H9 (cell line): ENCODE results near the gene RND1. TPM values are rescaled to one million over a fixed set of nuclear protein-coding genes. Genes with fewer than 3 reads are reported as not detected.
A peak's percentile ranks its signal among the peaks of the same experiment; 100 is the strongest.

Experiments used
- DNase-seq: peaks from one replicate; pipeline ENCODE4 v3.0.0-alpha.2; 2017
- H2AFZ ChIP-seq: one replicate; pipeline ENCODE4 v1.6.1; 2013; ENCODE audit warnings: mild to moderate bottlenecking, low read length, control low read depth, moderate library complexity
- H2AK5ac ChIP-seq: 2 replicates; pipeline ENCODE4 v1.6.1; 2013; ENCODE audit warnings: low read length, control low read depth, mixed read lengths; ENCODE audit not compliant: insufficient read length
- H2BK120ac ChIP-seq: one replicate; pipeline ENCODE4 v1.6.1; 2013; ENCODE audit warnings: low read depth, mild to moderate bottlenecking, low read length, control low read depth, inconsistent platforms; ENCODE audit not compliant: poor library complexity, severe bottlenecking
- H2BK12ac ChIP-seq: 2 replicates; pipeline ENCODE4 v1.6.1; 2013; ENCODE audit warnings: low read length, control low read depth, mixed read lengths, low read depth; ENCODE audit not compliant: insufficient read length
- H2BK15ac ChIP-seq: 2 replicates; pipeline ENCODE4 v1.6.1; 2013; ENCODE audit warnings: low read depth, low read length, control low read depth
- H2BK20ac ChIP-seq: one replicate; pipeline ENCODE4 v1.6.1; 2013; ENCODE audit warnings: low read depth, mild to moderate bottlenecking, low read length, control low read depth, inconsistent platforms; ENCODE audit not compliant: poor library complexity, severe bottlenecking
- H2BK5ac ChIP-seq: 2 replicates; pipeline ENCODE4 v1.6.1; 2013; ENCODE audit warnings: low read length, control low read depth, mixed read lengths; ENCODE audit not compliant: insufficient read length
- H3K14ac ChIP-seq: 2 replicates; pipeline ENCODE4 v1.6.1; 2013; ENCODE audit warnings: low read length, control low read depth; ENCODE audit not compliant: insufficient read depth
- H3K18ac ChIP-seq: 2 replicates; pipeline ENCODE4 v1.6.1; 2013; ENCODE audit warnings: low read depth, mild to moderate bottlenecking, mixed read lengths, low read length, control low read depth; ENCODE audit not compliant: insufficient read length
- H3K23ac ChIP-seq: 2 replicates; pipeline ENCODE4 v1.6.1; 2013; ENCODE audit warnings: low read length, control low read depth, mixed read lengths, low read depth; ENCODE audit not compliant: insufficient read length
- H3K23me2 ChIP-seq: 2 replicates; pipeline ENCODE4 v1.6.1; 2013; ENCODE audit warnings: low read depth, mild to moderate bottlenecking, mixed read lengths, low read length, control low read depth; ENCODE audit not compliant: insufficient read length, poor library complexity, severe bottlenecking
- H3K27ac ChIP-seq: 2 replicates; pipeline ENCODE4 v1.5.1; 2013; ENCODE audit warnings: low read length, control low read depth, mixed read lengths, low read depth; ENCODE audit not compliant: insufficient read length
- H3K27me3 ChIP-seq: 2 replicates; pipeline ENCODE4 v1.6.1; 2013; ENCODE audit warnings: low read length, control low read depth, inconsistent platforms; ENCODE audit not compliant: insufficient read depth
- H3K4ac ChIP-seq: 2 replicates; pipeline ENCODE4 v1.6.1; 2013; ENCODE audit warnings: low read depth, mild to moderate bottlenecking, control low read depth, inconsistent platforms, low read length, moderate library complexity
- H3K4me1 ChIP-seq: 2 replicates; pipeline ENCODE4 v1.6.1; 2013; ENCODE audit warnings: low read length, control low read depth, inconsistent platforms; ENCODE audit not compliant: insufficient read depth
- H3K4me2 ChIP-seq: 2 replicates; pipeline ENCODE4 v1.6.1; 2013; ENCODE audit warnings: low read length, control low read depth, mixed read lengths; ENCODE audit not compliant: insufficient read length, insufficient read depth
- H3K56ac ChIP-seq: 2 replicates; pipeline ENCODE4 v1.6.1; 2013; ENCODE audit warnings: low read depth, mild to moderate bottlenecking, mixed read lengths, low read length, control low read depth; ENCODE audit not compliant: insufficient read length
- H3K79me1 ChIP-seq: 2 replicates; pipeline ENCODE4 v1.6.1; 2013; ENCODE audit warnings: low read depth, mild to moderate bottlenecking, moderate library complexity, low read length, control low read depth, inconsistent platforms; ENCODE audit not compliant: insufficient read depth, poor library complexity, severe bottlenecking
- H3K79me2 ChIP-seq: 2 replicates; pipeline ENCODE4 v1.6.1; 2013; ENCODE audit warnings: low read length, control low read depth, inconsistent platforms; ENCODE audit not compliant: insufficient read depth
- H3K9ac ChIP-seq: 2 replicates; pipeline ENCODE4 v1.6.1; 2013; ENCODE audit warnings: low read length, control low read depth, mixed read lengths; ENCODE audit not compliant: insufficient read length; ENCODE audit errors: extremely low read depth
- H3K9me3 ChIP-seq: one replicate; pipeline ENCODE4 v1.6.1; 2013; ENCODE audit warnings: low read depth, low read length, inconsistent platforms; ENCODE audit not compliant: control insufficient read depth
- H3T11ph ChIP-seq: one replicate; pipeline ENCODE4 v1.6.1; 2013; ENCODE audit warnings: mild to moderate bottlenecking, low read length, control low read depth, inconsistent platforms
- H4K20me1 ChIP-seq: one replicate; pipeline ENCODE4 v1.6.1; 2013; ENCODE audit not compliant: control insufficient read depth, insufficient read length, insufficient read depth
- H4K5ac ChIP-seq: 2 replicates; pipeline ENCODE4 v1.6.1; 2013; ENCODE audit warnings: low read depth, mild to moderate bottlenecking, mixed read lengths, low read length, control low read depth; ENCODE audit not compliant: insufficient read length
- H4K8ac ChIP-seq: replicated peaks from 2 replicates; pipeline ENCODE4 v1.6.1; 2013; ENCODE audit warnings: low read length, control low read depth, mixed read lengths, low read depth; ENCODE audit not compliant: insufficient read length
- H4K91ac ChIP-seq: 2 replicates; pipeline ENCODE4 v1.6.1; 2013; ENCODE audit warnings: low read depth, mild to moderate bottlenecking, moderate library complexity, mixed read lengths, low read length, control low read depth; ENCODE audit not compliant: insufficient read length
- H3K27ac Mint-ChIP-seq, 3 experiments: 2 replicates in 2 of 3; 3 replicates in 1 of 3; pipeline ENCODE4 v1.8.0; 2020 to 2021; ENCODE audit warnings: mixed read lengths in 3 of 3, mild to moderate bottlenecking in 1 of 3, moderate library complexity in 1 of 3
- H3K27me3 Mint-ChIP-seq: 2 replicates; pipeline ENCODE4 v1.8.0; 2021; ENCODE audit warnings: low read depth, mild to moderate bottlenecking, moderate library complexity, mixed read lengths
- H3K36me3 Mint-ChIP-seq, 3 experiments: 2 replicates in 2 of 3; 3 replicates in 1 of 3; pipeline ENCODE4 v1.8.0; 2020 to 2021; ENCODE audit warnings: low read depth in 3 of 3, mixed read lengths in 3 of 3; ENCODE audit not compliant: insufficient read depth in 1 of 3
- H3K4me1 Mint-ChIP-seq, 2 experiments: 2 replicates each; pipeline ENCODE4 v1.8.0; 2020; ENCODE audit warnings: mixed read lengths in 2 of 2
- H3K4me3 Mint-ChIP-seq, 2 experiments: 2 replicates in 1 of 2; 3 replicates in 1 of 2; pipeline ENCODE4 v1.8.0; 2020 to 2021; ENCODE audit warnings: mild to moderate bottlenecking in 2 of 2, mixed read lengths in 2 of 2, moderate library complexity in 1 of 2
- H3K9me3 Mint-ChIP-seq, 2 experiments: 2 replicates in 1 of 2; 3 replicates in 1 of 2; pipeline ENCODE4 v1.8.0; 2020; ENCODE audit warnings: mild to moderate bottlenecking in 2 of 2, mixed read lengths in 2 of 2, moderate library complexity in 1 of 2
- WGBS: extraction: QIAGEN DNeasy Blood & Tissue Kit; methylation state at CpG from one replicate; pipeline ENCODE4 v1.1.7; 2013; ENCODE audit warnings: missing lambda C conversion rate, low lambda C conversion rate, mixed read lengths; ENCODE audit not compliant: insufficient read length; ENCODE audit errors: extremely low coverage; 5-methylcytosine and 5-hydroxymethylcytosine counted together
- total RNA-seq: library from RNA; stranded (reverse); gene quantifications from 2 replicates; pipeline ENCODE4 v1.2.1, GENCODE V29; 2021
- TF ChIP-seq, protein P1 (sequence below): fragments of 200-600 bp; sonication (generic); conservative IDR thresholded peaks from 3 replicates; pipeline ENCODE4 v1.8.0; 2021; ENCODE audit warnings: antibody characterized with exemption, mild to moderate bottlenecking

RND1 gene
- total RNA-seq, 1 experiment from 2014 or later = 9.7 TPM

DNA sequence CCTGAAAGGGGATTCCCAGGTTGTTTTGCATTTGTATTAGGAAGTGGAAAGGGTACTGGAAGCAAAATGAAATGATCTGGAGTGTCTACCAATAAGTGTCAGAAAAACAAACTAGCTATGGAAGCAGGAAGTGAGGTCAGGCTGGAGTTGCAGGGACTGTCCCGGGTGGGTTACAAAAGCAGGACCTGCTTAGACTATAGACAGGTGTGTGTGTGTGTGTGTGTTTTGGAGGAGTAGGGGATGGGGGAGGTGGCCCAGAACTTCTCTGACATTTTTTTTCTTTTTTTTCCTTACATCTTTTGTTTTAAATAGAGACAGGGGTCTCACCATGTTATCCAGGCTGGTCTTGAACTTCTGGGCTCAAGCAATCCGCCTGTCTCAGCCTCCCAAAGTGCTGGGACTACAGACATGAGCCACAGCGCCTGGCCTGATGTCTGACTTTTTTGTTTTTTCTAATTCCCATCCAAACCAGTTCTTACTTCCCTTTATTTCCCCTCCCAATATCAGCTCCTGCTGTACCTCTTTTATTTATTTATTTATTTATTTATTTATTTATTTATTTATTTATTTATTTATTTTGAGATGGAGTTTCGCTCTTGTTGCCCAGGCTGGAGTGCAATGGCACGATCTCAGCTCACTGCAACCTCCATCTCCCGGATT, 512 bp upstream of the RND1 start:
- no peak overlapping the region for H3K27ac ChIP-seq
- H2AFZ ChIP-seq = no peak overlapping the region

More for the DNA sequence above, 512 bp upstream of the RND1 start:
- no peak overlapping the region for H2BK5ac ChIP-seq
- peaks cover 37 to 41% of the 10 kb centered on the region in 2 experiments for H3K4me1 Mint-ChIP-seq
- no peak overlapping the region for H4K8ac ChIP-seq
- peaks cover 12% of the 10 kb centered on the region; the same call in 1 of the 2 replicates for H3K4me1 ChIP-seq
- H3K14ac ChIP-seq = no peak overlapping the region
- H3K36me3 Mint-ChIP-seq = peaks cover 7 to 20% (median 11%) of the 10 kb centered on the region in 3 experiments; a peak in 6 of 7 replicates
- no peak overlapping the region for H2AK5ac ChIP-seq
- H2BK20ac ChIP-seq = no peak overlapping the region
- H2BK15ac ChIP-seq = no peak overlapping the region
- H3K79me1 ChIP-seq = peaks cover 3% of the 10 kb centered on the region
- H3K18ac ChIP-seq = no peak overlapping the region
- no peaks in the 10 kb centered on the region for H3K79me2 ChIP-seq
- no peak overlapping the region for H4K91ac ChIP-seq
- no peak overlapping the region for H2BK12ac ChIP-seq
- H3K9ac ChIP-seq = no peak overlapping the region
- no peak overlapping the region for H3T11ph ChIP-seq
- no peaks in the 10 kb centered on the region; a peak in 2 of 5 replicates for H3K9me3 Mint-ChIP-seq
- no peak overlapping the region for H2BK120ac ChIP-seq
- H3K23ac ChIP-seq = no peak overlapping the region
- H3K4me2 ChIP-seq = peak overlapping the region; percentile 94
- no peaks in the 10 kb centered on the region for H4K20me1 ChIP-seq
- no peaks in the 10 kb centered on the region for H3K9me3 ChIP-seq
- TF ChIP-seq, protein P1, sequence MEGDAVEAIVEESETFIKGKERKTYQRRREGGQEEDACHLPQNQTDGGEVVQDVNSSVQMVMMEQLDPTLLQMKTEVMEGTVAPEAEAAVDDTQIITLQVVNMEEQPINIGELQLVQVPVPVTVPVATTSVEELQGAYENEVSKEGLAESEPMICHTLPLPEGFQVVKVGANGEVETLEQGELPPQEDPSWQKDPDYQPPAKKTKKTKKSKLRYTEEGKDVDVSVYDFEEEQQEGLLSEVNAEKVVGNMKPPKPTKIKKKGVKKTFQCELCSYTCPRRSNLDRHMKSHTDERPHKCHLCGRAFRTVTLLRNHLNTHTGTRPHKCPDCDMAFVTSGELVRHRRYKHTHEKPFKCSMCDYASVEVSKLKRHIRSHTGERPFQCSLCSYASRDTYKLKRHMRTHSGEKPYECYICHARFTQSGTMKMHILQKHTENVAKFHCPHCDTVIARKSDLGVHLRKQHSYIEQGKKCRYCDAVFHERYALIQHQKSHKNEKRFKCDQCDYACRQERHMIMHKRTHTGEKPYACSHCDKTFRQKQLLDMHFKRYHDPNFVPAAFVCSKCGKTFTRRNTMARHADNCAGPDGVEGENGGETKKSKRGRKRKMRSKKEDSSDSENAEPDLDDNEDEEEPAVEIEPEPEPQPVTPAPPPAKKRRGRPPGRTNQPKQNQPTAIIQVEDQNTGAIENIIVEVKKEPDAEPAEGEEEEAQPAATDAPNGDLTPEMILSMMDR = no peak
- H3K4ac ChIP-seq = no peak overlapping the region
- no peaks in the 10 kb centered on the region for H3K27me3 Mint-ChIP-seq
- no peak for DNase-seq
- no peaks in the 10 kb centered on the region for H3K27me3 ChIP-seq
- no peak overlapping the region for H4K5ac ChIP-seq
- H3K27ac Mint-ChIP-seq = peak overlapping the region; percentile 49 to 98 (median 79)
- WGBS = no CpG with 5 or more reads among the region's 6 CpGs
- peak overlapping the region; percentile 87 to 96 for H3K4me3 Mint-ChIP-seq
- no peak overlapping the region for H3K56ac ChIP-seq
- H3K23me2 ChIP-seq = peaks cover 12% of the 10 kb centered on the region
